ENCODE results near the gene PAWR. TPM values are rescaled to one million over a fixed set of nuclear protein-coding genes. Genes with fewer than 3 reads are reported as not detected.
A peak's percentile ranks its signal among the peaks of the same experiment; 100 is the strongest.

The PAWR gene
- total and polyA plus RNA-seq, 2 of the 13 experiments (the other 11 are each of a cell fraction or from before 2014, with no cell fraction given), result 29.1 to 36.1 TPM

DNA sequence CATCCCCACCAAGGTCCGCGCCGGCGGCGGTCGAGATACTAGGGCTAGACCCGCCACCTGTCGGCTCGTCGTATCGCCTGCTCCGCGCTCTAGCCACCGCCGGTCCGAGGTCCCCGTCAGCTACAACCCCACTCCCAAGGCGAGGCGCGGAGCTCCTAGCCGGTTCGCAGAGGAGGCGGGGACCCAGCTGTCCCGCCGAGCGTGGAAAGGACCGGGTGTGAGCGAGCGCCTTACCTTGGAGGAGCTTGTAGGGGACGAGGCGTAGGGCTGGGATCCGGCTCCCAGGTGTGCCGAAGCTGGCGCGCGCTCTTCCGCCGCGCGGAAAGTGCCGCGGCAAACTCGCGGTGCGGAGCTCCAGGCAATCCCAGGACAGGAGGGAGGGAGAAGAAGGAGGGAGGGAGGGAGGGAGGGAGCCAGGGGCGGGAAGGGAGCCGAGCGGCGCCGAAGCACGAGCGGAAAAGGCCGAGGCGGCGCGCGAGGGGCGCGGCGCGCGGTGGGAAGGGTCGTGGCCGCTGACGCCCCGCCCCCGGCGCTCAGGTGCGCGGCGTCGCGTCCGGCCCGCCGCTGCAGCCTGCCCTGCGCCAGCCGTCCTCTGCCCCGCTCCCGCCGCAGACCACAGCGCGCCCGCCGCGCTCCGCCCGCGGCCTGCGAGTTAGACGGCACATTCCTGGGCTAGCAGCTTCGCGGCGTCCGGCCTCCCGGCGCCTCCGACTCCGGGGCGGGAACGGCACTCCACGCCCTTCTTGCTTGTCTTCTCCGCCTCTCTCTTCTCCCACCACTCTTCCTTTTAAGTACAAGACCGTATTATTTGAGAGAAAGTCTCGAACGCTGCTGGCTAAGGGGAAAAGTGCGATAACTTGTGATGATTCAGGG lies at the start of gene PAWR (continued):
- TF ChIP-seq ZNF503 (CRISPR knock-in tag; IDR thresholded peaks at IDR 0.05), result no peak
- TF ChIP-seq MIXL1 (CRISPR knock-in tag; IDR thresholded peaks at IDR 0.05), result 0 out of 2 replicates have a peak, but pooled peaks have one; percentile 12
- TF ChIP-seq, protein P1, sequence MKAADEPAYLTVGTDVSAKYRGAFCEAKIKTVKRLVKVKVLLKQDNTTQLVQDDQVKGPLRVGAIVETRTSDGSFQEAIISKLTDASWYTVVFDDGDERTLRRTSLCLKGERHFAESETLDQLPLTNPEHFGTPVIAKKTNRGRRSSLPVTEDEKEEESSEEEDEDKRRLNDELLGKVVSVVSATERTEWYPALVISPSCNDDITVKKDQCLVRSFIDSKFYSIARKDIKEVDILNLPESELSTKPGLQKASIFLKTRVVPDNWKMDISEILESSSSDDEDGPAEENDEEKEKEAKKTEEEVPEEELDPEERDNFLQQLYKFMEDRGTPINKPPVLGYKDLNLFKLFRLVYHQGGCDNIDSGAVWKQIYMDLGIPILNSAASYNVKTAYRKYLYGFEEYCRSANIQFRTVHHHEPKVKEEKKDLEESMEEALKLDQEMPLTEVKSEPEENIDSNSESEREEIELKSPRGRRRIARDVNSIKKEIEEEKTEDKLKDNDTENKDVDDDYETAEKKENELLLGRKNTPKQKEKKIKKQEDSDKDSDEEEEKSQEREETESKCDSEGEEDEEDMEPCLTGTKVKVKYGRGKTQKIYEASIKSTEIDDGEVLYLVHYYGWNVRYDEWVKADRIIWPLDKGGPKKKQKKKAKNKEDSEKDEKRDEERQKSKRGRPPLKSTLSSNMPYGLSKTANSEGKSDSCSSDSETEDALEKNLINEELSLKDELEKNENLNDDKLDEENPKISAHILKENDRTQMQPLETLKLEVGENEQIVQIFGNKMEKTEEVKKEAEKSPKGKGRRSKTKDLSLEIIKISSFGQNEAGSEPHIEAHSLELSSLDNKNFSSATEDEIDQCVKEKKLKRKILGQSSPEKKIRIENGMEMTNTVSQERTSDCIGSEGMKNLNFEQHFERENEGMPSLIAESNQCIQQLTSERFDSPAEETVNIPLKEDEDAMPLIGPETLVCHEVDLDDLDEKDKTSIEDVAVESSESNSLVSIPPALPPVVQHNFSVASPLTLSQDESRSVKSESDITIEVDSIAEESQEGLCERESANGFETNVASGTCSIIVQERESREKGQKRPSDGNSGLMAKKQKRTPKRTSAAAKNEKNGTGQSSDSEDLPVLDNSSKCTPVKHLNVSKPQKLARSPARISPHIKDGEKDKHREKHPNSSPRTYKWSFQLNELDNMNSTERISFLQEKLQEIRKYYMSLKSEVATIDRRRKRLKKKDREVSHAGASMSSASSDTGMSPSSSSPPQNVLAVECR (CRISPR knock-in tag; IDR thresholded peaks at IDR 0.05; ENCODE audit: borderline replicate concordance), result peak; percentile 72; the same call in 1 of the 2 replicates
- TF ChIP-seq SRSF1 (optimal IDR thresholded peaks at IDR 0.05; ENCODE audit: low read depth, low read length), result no peak
- TF ChIP-seq, protein P2, sequence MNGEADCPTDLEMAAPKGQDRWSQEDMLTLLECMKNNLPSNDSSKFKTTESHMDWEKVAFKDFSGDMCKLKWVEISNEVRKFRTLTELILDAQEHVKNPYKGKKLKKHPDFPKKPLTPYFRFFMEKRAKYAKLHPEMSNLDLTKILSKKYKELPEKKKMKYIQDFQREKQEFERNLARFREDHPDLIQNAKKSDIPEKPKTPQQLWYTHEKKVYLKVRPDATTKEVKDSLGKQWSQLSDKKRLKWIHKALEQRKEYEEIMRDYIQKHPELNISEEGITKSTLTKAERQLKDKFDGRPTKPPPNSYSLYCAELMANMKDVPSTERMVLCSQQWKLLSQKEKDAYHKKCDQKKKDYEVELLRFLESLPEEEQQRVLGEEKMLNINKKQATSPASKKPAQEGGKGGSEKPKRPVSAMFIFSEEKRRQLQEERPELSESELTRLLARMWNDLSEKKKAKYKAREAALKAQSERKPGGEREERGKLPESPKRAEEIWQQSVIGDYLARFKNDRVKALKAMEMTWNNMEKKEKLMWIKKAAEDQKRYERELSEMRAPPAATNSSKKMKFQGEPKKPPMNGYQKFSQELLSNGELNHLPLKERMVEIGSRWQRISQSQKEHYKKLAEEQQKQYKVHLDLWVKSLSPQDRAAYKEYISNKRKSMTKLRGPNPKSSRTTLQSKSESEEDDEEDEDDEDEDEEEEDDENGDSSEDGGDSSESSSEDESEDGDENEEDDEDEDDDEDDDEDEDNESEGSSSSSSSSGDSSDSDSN (CRISPR knock-in tag; IDR thresholded peaks at IDR 0.05), result peak; percentile 97
- TF ChIP-seq, protein P3, sequence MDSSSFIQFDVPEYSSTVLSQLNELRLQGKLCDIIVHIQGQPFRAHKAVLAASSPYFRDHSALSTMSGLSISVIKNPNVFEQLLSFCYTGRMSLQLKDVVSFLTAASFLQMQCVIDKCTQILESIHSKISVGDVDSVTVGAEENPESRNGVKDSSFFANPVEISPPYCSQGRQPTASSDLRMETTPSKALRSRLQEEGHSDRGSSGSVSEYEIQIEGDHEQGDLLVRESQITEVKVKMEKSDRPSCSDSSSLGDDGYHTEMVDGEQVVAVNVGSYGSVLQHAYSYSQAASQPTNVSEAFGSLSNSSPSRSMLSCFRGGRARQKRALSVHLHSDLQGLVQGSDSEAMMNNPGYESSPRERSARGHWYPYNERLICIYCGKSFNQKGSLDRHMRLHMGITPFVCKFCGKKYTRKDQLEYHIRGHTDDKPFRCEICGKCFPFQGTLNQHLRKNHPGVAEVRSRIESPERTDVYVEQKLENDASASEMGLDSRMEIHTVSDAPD (CRISPR knock-in tag; IDR thresholded peaks at IDR 0.05), result no peak; the same call in 1 of the 2 replicates
- TF ChIP-seq, protein P4, sequence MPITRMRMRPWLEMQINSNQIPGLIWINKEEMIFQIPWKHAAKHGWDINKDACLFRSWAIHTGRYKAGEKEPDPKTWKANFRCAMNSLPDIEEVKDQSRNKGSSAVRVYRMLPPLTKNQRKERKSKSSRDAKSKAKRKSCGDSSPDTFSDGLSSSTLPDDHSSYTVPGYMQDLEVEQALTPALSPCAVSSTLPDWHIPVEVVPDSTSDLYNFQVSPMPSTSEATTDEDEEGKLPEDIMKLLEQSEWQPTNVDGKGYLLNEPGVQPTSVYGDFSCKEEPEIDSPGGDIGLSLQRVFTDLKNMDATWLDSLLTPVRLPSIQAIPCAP (CRISPR knock-in tag; IDR thresholded peaks at IDR 0.05; ENCODE audit: low read depth), result no peak
- no peak; the same call in 1 of the 2 replicates for TF ChIP-seq NFKB2 (CRISPR knock-in tag; IDR thresholded peaks at IDR 0.05; ENCODE audit: borderline replicate concordance)
- TF ChIP-seq PITX1 (CRISPR knock-in tag; IDR thresholded peaks at IDR 0.05), result no peak
- TF ChIP-seq ZNF678 (CRISPR knock-in tag; IDR thresholded peaks at IDR 0.05), result no peak
- TF ChIP-seq, protein P5, sequence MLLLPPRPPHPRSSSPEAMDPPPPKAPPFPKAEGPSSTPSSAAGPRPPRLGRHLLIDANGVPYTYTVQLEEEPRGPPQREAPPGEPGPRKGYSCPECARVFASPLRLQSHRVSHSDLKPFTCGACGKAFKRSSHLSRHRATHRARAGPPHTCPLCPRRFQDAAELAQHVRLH (CRISPR knock-in tag; IDR thresholded peaks at IDR 0.05; ENCODE audit: borderline replicate concordance, low read depth), result peak; percentile 37; the same call in 1 of the 2 replicates
- 0 out of 2 replicates have a peak, but pooled peaks have one; percentile 48 for TF ChIP-seq ZNF790 (CRISPR knock-in tag; IDR thresholded peaks at IDR 0.05; ENCODE audit: borderline replicate concordance)
- no peak for TF ChIP-seq ZNF552 (CRISPR knock-in tag; IDR thresholded peaks at IDR 0.05; ENCODE audit: borderline replicate concordance)
- peak; percentile 28; the same call in 1 of the 2 replicates for TF ChIP-seq MAFF (IDR thresholded peaks at IDR 0.05; ENCODE audit: low read depth, low read length)
- TF ChIP-seq MXI1 (IDR thresholded peaks at IDR 0.05; ENCODE audit: borderline replicate concordance, low read depth, low read length), result 0 out of 3 replicates have a peak, but pooled peaks have one; percentile 28
- TF ChIP-seq ASH2L (IDR thresholded peaks at IDR 0.05; ENCODE audit: insufficient read length, low read depth, low read length), result peak; percentile 79
